Testis (tissue), 3 donors: ENCODE measurements around the gene BMPR1A. TPM values are rescaled to one million over a fixed set of nuclear protein-coding genes. Genes with fewer than 3 reads are reported as not detected.
A peak's percentile ranks its signal among the peaks of the same experiment; 100 is the strongest.
"Not testable (repeated sequence)": the region's sequence is repeated elsewhere in the genome, so short reads cannot be mapped to it uniquely, and the experiment has no call there.

Experiments used
- DNase-seq: peaks from one replicate; pipeline ENCODE4 v3.0.0-alpha.2; 2019
- H3K27ac ChIP-seq, 2 donors: fragments of 200-600 bp; sonication (generic); one replicate each; pipeline ENCODE4 v1.5.1; 2019
- H3K27me3 ChIP-seq: fragments of 200-600 bp; sonication (generic); one replicate; pipeline ENCODE4 v1.5.1; 2019
- H3K36me3 ChIP-seq: fragments of 200-600 bp; sonication (generic); one replicate; pipeline ENCODE4 v1.5.1; 2017; ENCODE audit warnings: low read depth; ENCODE audit errors: missing control alignments
- H3K4me1 ChIP-seq: fragments of 200-600 bp; sonication (generic); one replicate; pipeline ENCODE4 v1.5.1; 2019
- H3K4me3 ChIP-seq, 2 donors: fragments of 200-600 bp; sonication (generic); one replicate each; pipeline ENCODE4 v1.5.1; 2017 to 2019
- H3K9me3 ChIP-seq: fragments of 200-600 bp; sonication (generic); one replicate; pipeline ENCODE4 v1.5.1; 2017
- CTCF ChIP-seq, 3 experiments: fragments of 450-650 bp in 2 of 3; fragments of 200-600 bp in 1 of 3; sonication (generic) in 1 of 3; IDR thresholded peaks; one replicate each; pipeline ENCODE4 v1.5.1; 2016 to 2019; ENCODE audit warnings: antibody characterized with exemption in 3 of 3, mild to moderate bottlenecking in 2 of 3, moderate library complexity in 1 of 3
- POLR2A ChIP-seq: fragments of 450-650 bp; IDR thresholded peaks from one replicate; pipeline ENCODE4 v1.6.1; 2017; ENCODE audit warnings: antibody characterized with exemption, mild to moderate bottlenecking, moderate library complexity
- WGBS, 2 donors: methylation state at CpG; one replicate each; pipeline ENCODE4 v1.1.5; 2018; 5-methylcytosine and 5-hydroxymethylcytosine counted together
- intact Hi-C: fragments of 100-400 bp; cut with DNase I; formaldehyde crosslinking; loops from one replicate; pipeline ENCODE4 v1.15.1; 2023; ENCODE audit warnings: low total_unique reads
- polyA plus RNA-seq: library from polyadenylated mRNA; stranded (reverse); fragments of 350-450 nt; fragmentation: Illumina TruSeq; extraction: RNeasy Lipid Tissue Mini Kit (QIAGEN cat#74804); gene quantifications from one replicate; pipeline ENCODE4 v1.2.3, GENCODE V29; 2014; ENCODE audit warnings: low read depth, low replicate concordance; ENCODE audit not compliant: insufficient read depth
- total RNA-seq, 2 donors: library from RNA; depleted of rRNA; stranded (reverse); fragments of >200 nt; gene quantifications; one replicate each; pipeline ENCODE4 v1.2.3, GENCODE V29; 2016

The BMPR1A gene
- total and polyA plus RNA-seq, 3 donors from 2014 or later, result 19.5 to 51.1 (median 42.6) TPM

- no peak overlapping the region for H3K27ac ChIP-seq
Observed at GRCh38 chr10:86944471-86944870, 188.1 kb downstream of the BMPR1A start.

GRCh38 chr10:86944907-86945306 lies 188.5 kb downstream of the BMPR1A start:
- 83 to 94% methylated on average over 1 to 3 of the region's 3 CpGs for WGBS, 2 donors
- Histone ChIP-seq H3K27me3 (no peaks in the 10 kb centered on the region), H3K27ac (no peak overlapping the region), H3K9me3 (no peaks in the 10 kb centered on the region), H3K4me1 (peaks cover 22% of the 10 kb centered on the region), H3K36me3 (no peaks in the 10 kb centered on the region), H3K4me3 (no peak overlapping the region)
- intact Hi-C loops, result no loop called here
- DNase-seq, result no peak
- TF ChIP-seq CTCF (IDR thresholded peaks at IDR 0.05) (no peak), POLR2A (no peak)

More at GRCh38 chr10:86944471-86944870, 188.1 kb downstream of the BMPR1A start:
- DNase-seq, result no peak
- peaks cover 22% of the 10 kb centered on the region for H3K4me1 ChIP-seq
- H3K9me3 ChIP-seq, result no peaks in the 10 kb centered on the region
- H3K27me3 ChIP-seq, result no peaks in the 10 kb centered on the region
- intact Hi-C loops, result no loop called here
- TF ChIP-seq POLR2A (no peak), CTCF (IDR thresholded peaks at IDR 0.05) (no peak)
- H3K36me3 ChIP-seq, result no peaks in the 10 kb centered on the region
- no peak overlapping the region for H3K4me3 ChIP-seq

- 51 to 55% methylated on average over 15 to 18 of the region's 18 CpGs for WGBS, 2 donors
- H3K36me3 ChIP-seq, result no peaks in the 10 kb centered on the region
- no peak overlapping the region for H3K4me3 ChIP-seq
- peaks cover 22% of the 10 kb centered on the region for H3K4me1 ChIP-seq
- TF ChIP-seq CTCF (IDR thresholded peaks at IDR 0.05) (no peak), POLR2A (no peak)
- H3K27me3 ChIP-seq, result no peaks in the 10 kb centered on the region
- H3K9me3 ChIP-seq, result no peaks in the 10 kb centered on the region
- DNase-seq, result peak; percentile 71
- H3K27ac ChIP-seq, result no peak overlapping the region
- intact Hi-C loops, result no loop called here
Observed at GRCh38 chr10:86945361-86946212, 189.2 kb downstream of the BMPR1A start.

- WGBS, 2 donors, result 74 to 85% methylated on average over 8 to 12 of the region's 13 CpGs
- Histone ChIP-seq H3K4me3 (no peak overlapping the region), H3K27ac (no peak overlapping the region), H3K9me3 (no peaks in the 10 kb centered on the region), H3K36me3 (no peaks in the 10 kb centered on the region), H3K4me1 (peaks cover 22% of the 10 kb centered on the region), H3K27me3 (no peaks in the 10 kb centered on the region)
- no peak for TF ChIP-seq CTCF (IDR thresholded peaks at IDR 0.05)
- no peak for TF ChIP-seq POLR2A
- DNase-seq, result no peak
- intact Hi-C loops, result no loop called here
Observed at GRCh38 chr10:86946213-86947155, 190.1 kb downstream of the BMPR1A start.

- WGBS, 2 donors, result 88 to 94% methylated on average over 4 of the region's 4 CpGs
- DNase-seq, result peak; percentile 4
- intact Hi-C loops, result not testable (repeated sequence)
Observed at GRCh38 chr10:86947806-86948205, 191.4 kb downstream of the BMPR1A start.

More at GRCh38 chr10:86947806-86948205, 191.4 kb downstream of the BMPR1A start:
- not testable (repeated sequence) for H3K4me3 ChIP-seq, H3K9me3 ChIP-seq, H3K36me3 ChIP-seq, H3K27me3 ChIP-seq, H3K27ac ChIP-seq
- H3K4me1 ChIP-seq, result peaks cover 22% of the 10 kb centered on the region
